GM19328 (cell line): Measurements from ENCODE around the gene CHST13.

ENCODE experiments used
- ATAC-seq: cut with Tn5 transposase; IDR thresholded peaks from one replicate; pipeline ENCODE4 v1.9.1; 2021; ENCODE audit warnings: mild to moderate bottlenecking, moderate library complexity; ENCODE audit not compliant: unreplicated experiment

The CHST13 gene

DNA sequence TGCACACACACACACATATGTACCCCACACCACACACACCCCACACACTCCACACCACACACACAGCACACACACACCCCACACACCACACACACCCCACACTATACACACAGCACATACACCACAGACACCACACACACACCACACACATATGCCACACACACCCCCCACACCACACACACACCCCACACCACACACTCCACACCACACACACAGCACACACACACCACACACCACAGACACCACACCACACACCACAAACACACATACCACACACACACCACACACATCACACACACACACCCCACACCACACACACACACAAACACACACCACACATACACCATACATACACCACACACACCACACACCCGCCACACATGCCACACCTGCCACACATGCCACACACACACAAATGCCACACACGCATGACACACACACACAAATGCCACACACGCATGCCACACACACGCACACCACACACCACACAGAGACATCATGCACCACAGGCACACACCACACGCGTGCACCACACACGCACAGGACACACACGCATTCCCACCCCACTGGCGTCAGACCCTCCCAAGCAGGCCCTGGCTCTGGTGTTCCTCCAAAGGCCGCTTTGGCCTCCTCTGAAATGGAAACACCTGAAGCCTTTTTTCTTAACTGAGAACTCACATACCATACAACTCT, 15.7 kb downstream of the CHST13 start:
- no peak for ATAC-seq

GRCh38 chr3:126540342-126540849, 16.4 kb downstream of the CHST13 start:
- ATAC-seq, result no peak

- ATAC-seq, result no peak
These were observed 17.1 kb downstream of the CHST13 start for GRCh38 chr3:126540951-126541627.

- ATAC-seq, result no peak
These were observed 17.8 kb downstream of the CHST13 start for GRCh38 chr3:126541628-126542339.

- ATAC-seq, result no peak
These were observed 18.6 kb downstream of the CHST13 start for GRCh38 chr3:126542340-126543241.

DNA sequence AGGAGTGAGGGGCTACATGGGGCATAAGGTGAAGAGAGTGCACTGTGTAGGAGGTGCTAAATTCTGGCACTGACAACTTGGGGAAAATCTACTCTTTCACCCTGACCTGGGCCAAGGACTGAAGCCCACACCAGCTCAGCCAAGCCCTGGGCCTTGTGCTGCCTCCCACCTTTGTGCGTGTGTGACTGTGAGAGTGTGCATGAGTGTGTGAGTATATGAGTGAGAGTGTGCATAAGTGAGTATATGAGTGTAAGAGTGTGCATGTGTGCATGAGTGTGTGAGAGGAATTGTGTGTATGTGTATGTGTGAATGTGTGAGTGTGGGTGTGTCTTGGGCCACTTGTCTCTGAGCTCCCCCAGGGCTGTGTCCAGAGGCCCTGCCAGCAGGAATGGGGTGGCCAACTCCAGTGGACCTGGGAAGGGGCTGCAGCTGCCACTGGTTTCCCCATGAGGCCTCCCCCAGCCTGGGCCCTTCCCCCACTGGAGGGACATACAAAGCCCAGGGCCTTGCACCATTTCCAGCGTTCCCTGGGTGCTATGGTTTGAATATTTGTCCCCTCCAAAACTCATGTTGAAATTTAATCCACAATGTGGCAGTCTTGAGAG, 19.6 kb downstream of the CHST13 start:
- ATAC-seq, result no peak

DNA sequence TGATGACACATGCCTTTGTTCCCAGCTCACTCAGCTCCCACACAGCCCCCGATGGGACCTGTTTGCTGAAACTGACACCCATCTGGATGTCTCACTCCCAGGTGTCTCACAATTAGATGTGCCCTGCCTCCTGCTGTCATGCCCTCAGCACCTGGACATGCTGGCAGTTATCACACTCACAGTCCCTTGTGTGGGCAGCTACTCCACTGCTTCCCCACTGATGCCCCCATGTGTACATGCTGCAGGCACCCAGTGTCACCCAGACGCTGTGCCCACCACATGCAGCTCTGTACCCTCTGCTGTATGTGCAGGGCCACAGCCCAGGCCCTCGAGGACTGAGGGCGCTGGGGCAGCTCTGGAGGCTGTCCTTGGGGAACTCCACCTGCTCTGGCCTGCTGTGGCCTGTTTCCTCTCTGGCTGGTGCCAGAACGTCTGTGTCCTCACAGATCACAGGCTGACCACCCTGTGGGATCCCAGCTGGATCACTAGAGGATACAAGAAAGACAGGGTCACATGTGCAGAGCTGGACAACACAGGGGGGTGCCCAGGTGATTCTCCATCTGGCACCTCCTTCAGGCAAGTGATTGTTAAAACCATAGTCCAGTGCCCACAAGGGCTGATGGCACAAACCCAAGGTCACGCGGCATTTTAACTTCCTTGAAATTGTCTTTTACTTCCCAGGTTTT, 20.8 kb downstream of the CHST13 start:
- no peak for ATAC-seq

DNA sequence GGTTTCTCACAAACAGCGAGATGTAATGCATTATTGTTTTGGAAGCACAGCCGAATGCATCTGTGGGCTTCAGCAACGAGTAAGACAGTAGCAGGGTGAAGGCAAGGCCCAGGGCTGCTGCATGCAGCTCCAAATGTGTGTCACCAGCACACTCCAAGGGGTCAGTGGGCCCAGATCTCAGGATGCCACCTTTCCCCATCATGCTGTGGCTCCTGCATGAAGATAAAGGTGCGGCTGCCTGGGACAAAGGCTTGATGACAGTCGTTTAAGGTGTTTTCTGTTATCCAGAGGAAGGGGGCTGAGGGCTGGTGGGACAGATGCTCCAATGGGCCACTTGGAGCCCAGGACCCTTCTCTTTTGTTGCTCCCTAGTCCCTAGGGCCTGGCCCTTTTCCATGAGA, 21.6 kb downstream of the CHST13 start:
- ATAC-seq, result no peak

DNA sequence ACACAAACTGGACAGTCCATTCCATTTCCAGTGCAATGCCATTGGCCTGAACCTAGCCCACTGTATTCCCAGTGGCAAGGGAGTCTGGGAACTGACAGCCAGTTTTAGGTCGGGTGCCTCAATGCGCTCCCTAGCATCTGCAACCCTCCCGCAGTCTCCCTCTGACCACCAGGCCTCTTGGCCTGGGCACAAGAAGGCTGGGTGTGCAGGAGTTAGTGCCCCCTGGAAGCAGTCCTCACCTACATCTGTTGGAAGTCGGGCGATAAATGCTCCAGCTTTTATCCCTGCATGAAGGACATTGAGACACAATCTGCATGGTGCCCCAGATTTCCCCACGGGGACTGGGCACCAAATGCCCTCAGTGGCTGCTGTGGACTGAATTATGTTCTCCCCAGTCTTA, 22.1 kb downstream of the CHST13 start:
- no peak for ATAC-seq

DNA sequence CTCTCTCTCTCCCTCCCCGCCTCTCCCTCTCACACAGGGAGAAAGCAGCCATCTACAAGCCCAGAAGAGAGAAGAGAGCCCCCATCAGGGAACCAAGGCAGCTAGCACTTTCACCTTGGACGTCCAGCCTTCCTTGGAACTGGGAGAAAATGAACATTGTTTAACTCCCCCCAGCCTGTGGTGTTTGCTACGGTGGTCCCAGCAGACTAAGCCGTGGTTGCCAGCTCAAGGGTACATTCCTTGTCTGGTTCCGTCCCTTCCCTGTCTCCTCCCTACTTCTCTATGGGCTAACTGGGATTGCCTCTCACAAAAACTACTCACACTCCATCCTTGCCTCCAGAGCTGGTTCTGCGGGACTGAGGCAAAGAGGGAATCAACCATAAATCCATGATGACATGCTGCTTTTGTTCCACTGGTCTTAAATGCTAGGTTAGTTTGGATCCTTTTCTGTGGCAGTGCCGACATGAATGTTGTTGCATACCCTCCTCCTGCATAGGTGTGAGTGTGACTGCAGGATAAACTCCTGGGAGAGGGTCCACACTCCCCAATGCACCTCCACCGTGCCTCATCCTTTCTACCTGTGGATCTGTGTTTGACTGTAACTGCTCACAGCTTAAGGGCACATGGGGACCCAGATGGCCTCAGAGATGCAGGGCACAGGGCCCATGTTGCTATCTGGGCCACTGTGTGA, 22.7 kb downstream of the CHST13 start:
- no peak for ATAC-seq

- ATAC-seq, result no peak
These were observed 23.8 kb downstream of the CHST13 start for GRCh38 chr3:126547721-126548120.

DNA sequence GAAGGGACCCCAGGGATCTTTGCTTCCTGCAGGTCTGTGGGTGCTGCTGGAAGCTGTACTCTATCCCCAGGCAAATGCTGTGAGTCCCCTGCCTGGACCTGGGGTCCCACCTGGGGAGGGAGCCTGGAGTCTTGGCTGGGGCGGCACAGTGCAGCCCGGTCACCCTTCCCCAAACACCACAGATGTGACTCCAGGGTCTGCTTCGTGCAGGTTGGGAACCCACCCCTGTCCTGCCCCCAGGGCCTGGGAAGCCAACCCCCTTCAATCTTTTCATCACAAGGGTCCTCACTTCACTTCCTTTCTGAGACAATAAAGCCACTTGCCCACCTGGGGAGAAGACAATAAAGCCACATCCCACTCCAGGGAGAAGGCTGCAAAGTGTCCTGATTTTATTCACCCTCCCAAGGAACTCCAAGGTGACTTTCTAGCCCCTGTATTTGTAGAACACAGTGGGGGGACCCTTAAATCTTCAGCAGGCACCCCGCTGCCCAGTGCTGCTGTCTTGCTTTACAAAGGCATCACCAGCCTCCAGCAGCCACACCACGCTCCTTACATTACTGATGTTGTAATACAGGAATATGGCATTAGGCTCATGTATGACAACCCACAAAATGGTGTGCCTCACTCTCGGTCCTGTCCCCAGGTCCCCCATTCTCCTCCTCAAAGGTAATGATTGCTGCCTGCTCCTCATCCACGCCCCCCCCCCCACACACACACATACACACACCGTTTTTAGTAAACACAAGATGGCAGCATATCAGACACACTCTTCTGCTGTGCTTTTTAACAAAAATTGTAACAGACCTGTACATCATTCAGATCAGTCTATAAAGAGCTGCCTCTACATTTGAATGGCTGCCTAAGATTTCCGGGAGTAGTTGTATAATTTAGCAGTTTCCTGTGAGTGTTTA, 24.9 kb downstream of the CHST13 start:
- no peak for ATAC-seq

- no peak for ATAC-seq
These were observed 26.0 kb downstream of the CHST13 start for GRCh38 chr3:126549861-126550487.

DNA sequence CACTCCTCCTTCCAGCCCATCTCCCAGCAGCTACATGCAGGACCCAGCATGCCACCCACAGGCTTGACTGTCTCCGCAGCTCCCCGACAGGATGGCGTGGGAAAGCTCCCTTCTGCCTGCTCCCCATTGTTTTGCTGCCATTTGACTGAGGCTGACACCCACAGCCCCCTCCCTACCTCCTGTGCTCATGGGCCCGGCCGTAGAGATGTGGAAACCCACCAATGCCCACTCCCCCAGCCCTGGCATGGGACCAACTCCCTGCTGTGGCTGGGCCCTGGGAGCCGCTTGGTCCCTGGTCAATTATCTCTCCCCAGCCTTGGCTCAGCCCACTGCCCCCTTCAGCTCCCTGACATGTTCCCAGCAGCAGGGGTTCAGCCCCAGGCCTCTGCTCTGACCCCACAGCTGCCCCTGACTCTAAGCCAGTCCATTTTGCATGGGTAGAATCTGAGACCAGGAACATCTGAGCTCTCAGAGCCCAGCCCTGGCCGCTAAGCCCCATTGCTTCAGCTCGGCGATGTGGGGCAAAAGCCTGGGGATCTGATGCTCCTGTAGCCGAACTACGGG, 26.6 kb downstream of the CHST13 start:
- no peak for ATAC-seq

GRCh38 chr3:126551121-126551838, 27.3 kb downstream of the CHST13 start:
- ATAC-seq, result no peak

- no peak for ATAC-seq
These were observed 28.1 kb downstream of the CHST13 start for GRCh38 chr3:126551839-126552687.
